Measurements from ENCODE around the gene KCNJ15. TPM values are rescaled to one million over a fixed set of nuclear protein-coding genes. Genes with fewer than 3 reads are reported as not detected.

Gene KCNJ15
- total RNA-seq, 1 donor from 2014 or later = 27.5 TPM

DNA sequence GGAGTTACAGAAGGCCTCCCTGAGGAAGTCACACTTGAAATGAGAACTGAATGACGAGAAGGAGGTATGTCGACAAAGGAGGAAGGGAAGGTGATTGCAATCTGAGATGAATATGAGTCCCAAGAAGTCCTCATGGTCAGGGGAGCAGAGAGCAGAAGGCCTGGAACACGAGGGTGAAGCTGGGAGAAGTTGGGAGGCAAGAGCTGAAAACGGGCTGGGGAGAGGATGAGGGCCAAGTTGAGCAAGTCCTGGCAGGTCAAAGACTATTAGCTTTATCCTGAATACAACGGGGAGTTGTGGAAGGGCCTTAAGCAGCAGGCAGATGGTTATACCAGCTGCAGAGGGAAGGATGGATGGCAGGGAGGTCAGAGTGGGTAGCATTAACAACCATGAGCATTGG, 89.5 kb downstream of the KCNJ15 start:
- H3K27me3 ChIP-seq (ENCODE audit: control insufficient read depth, insufficient read depth, low read length) = no peaks in the 10 kb centered on the region
- DNase-seq (ENCODE audit: low read depth) = no peak
- no peak for TF ChIP-seq CTCF (IDR thresholded peaks at IDR 0.05; ENCODE audit: insufficient read depth, low read length, poor library complexity, severe bottlenecking)
- H3K36me3 ChIP-seq (ENCODE audit: control insufficient read depth, insufficient read depth, low read length) = no peaks in the 10 kb centered on the region
- no peak overlapping the region for H3K4me3 ChIP-seq (ENCODE audit: low read depth, low read length)

DNA sequence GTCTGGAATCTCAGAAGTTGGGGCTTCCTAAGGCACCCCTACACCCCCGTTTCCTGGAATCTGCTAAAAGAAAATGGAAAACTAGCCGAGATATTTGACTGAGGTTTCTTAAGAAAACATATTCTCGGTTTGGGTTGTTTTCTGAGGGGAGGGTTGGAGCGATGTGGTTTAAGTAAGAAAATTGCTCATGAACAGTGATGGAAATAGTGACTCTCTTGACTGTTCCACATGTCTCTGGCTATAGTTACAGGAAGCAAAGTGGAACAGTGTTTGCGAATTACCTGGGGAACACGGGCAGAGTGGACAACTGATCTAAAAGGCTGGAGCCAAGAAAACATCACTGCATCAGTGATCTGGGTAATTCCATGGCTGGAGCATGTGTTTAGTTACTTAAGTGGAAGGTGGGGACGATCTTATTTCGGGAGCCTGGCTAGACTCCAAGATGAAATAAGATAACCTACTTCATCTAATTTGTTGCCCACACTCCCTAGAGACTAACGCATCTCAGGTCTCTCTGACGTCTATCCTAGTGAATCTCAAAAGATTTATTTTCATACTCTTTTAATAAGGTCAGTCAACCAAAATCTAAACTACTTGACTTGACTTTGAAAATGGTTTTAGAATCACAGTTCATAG, 92.4 kb downstream of the KCNJ15 start:
- no peaks in the 10 kb centered on the region for H3K36me3 ChIP-seq (ENCODE audit: control insufficient read depth, insufficient read depth, low read length)
- no peaks in the 10 kb centered on the region for H3K27me3 ChIP-seq (ENCODE audit: control insufficient read depth, insufficient read depth, low read length)
- TF ChIP-seq CTCF (IDR thresholded peaks at IDR 0.05; ENCODE audit: insufficient read depth, low read length, poor library complexity, severe bottlenecking) = no peak
- DNase-seq (ENCODE audit: low read depth) = peak; percentile 92
- H3K4me3 ChIP-seq (ENCODE audit: low read depth, low read length) = no peak overlapping the region

GRCh38 chr21:38349977-38350376, 93.2 kb downstream of the KCNJ15 start:
- no peak for TF ChIP-seq CTCF (IDR thresholded peaks at IDR 0.05; ENCODE audit: insufficient read depth, low read length, poor library complexity, severe bottlenecking)
- no peaks in the 10 kb centered on the region for H3K27me3 ChIP-seq (ENCODE audit: control insufficient read depth, insufficient read depth, low read length)
- DNase-seq (ENCODE audit: low read depth) = no peak
- no peaks in the 10 kb centered on the region for H3K36me3 ChIP-seq (ENCODE audit: control insufficient read depth, insufficient read depth, low read length)
- no peak overlapping the region for H3K4me3 ChIP-seq (ENCODE audit: low read depth, low read length)

- Histone ChIP-seq H3K36me3 (ENCODE audit: control insufficient read depth, insufficient read depth, low read length) (no peaks in the 10 kb centered on the region), H3K27me3 (ENCODE audit: control insufficient read depth, insufficient read depth, low read length) (no peaks in the 10 kb centered on the region), H3K4me3 (ENCODE audit: low read depth, low read length) (no peak overlapping the region)
- no peak for DNase-seq (ENCODE audit: low read depth)
- no peak for TF ChIP-seq CTCF (IDR thresholded peaks at IDR 0.05; ENCODE audit: insufficient read depth, low read length, poor library complexity, severe bottlenecking)
Measured at GRCh38 chr21:38350684-38351083, 93.9 kb downstream of the KCNJ15 start.

- TF ChIP-seq CTCF (IDR thresholded peaks at IDR 0.05; ENCODE audit: insufficient read depth, low read length, poor library complexity, severe bottlenecking) = no peak
- no peak for DNase-seq (ENCODE audit: low read depth)
- Histone ChIP-seq H3K27me3 (ENCODE audit: control insufficient read depth, insufficient read depth, low read length) (no peaks in the 10 kb centered on the region), H3K36me3 (ENCODE audit: control insufficient read depth, insufficient read depth, low read length) (no peaks in the 10 kb centered on the region), H3K4me3 (ENCODE audit: low read depth, low read length) (no peak overlapping the region)
Measured at GRCh38 chr21:38351176-38351959, 94.6 kb downstream of the KCNJ15 start.
